ENCODE measurements around the gene SLC26A8. TPM values are rescaled to one million over a fixed set of nuclear protein-coding genes. Genes with fewer than 3 reads are reported as not detected.
A peak's percentile ranks its signal among the peaks of the same experiment; 100 is the strongest.
"Not testable (repeated sequence)": the region's sequence is repeated elsewhere in the genome, so short reads cannot be mapped to it uniquely, and the experiment has no call there.

Gene SLC26A8
- total RNA-seq, 3 donors from 2014 or later, result 0.29 to 0.48 TPM; not detected in 1

- intact Hi-C loops (cut with DNase I; ENCODE audit: low total_unique reads), result no loop called here
- no peak for TF ChIP-seq POLR2A (IDR thresholded peaks at IDR 0.05)
- peak in 1 of 3 donors; percentile 36 for TF ChIP-seq POLR2AphosphoS5 (IDR thresholded peaks at IDR 0.05)
- no peak for TF ChIP-seq CTCF (IDR thresholded peaks at IDR 0.05)
These were observed 104.4 kb downstream of the SLC26A8 start for GRCh38 chr6:35919827-35920751.

GRCh38 chr6:35919085-35919826 lies 105.2 kb downstream of the SLC26A8 start:
- intact Hi-C loops (cut with DNase I; ENCODE audit: low total_unique reads), result no loop called here
- no peaks in the 10 kb centered on the region for H3K27me3 ChIP-seq
- peaks cover 0 to 3% of the 10 kb centered on the region in 2 donors for H3K4me1 ChIP-seq
- peak overlapping the region; percentile 78 to 80 (median 78) for H3K4me3 ChIP-seq
- peak overlapping the region; percentile 81 to 86 for H3K27ac ChIP-seq
- DNase-seq (ENCODE audit: low spot score in 2 of 2), result no peak
- no peaks in the 10 kb centered on the region for H3K36me3 ChIP-seq
- H3K9me3 ChIP-seq, result no peaks in the 10 kb centered on the region
- TF ChIP-seq CTCF (IDR thresholded peaks at IDR 0.05) (no peak), POLR2AphosphoS5 (IDR thresholded peaks at IDR 0.05) (no peak), POLR2A (IDR thresholded peaks at IDR 0.05) (no peak)

More at GRCh38 chr6:35919827-35920751, 104.4 kb downstream of the SLC26A8 start:
- H3K27me3 ChIP-seq, result no peaks in the 10 kb centered on the region
- no peaks in the 10 kb centered on the region for H3K9me3 ChIP-seq
- peaks cover 0 to 3% of the 10 kb centered on the region in 2 donors for H3K4me1 ChIP-seq
- DNase-seq (ENCODE audit: low spot score in 2 of 2), result no peak
- H3K4me3 ChIP-seq, result peak overlapping the region; percentile 78 to 80 (median 78)
- peak overlapping the region; percentile 81 to 86 for H3K27ac ChIP-seq
- H3K36me3 ChIP-seq, result no peaks in the 10 kb centered on the region

GRCh38 chr6:35916893-35917292 lies 107.5 kb downstream of the SLC26A8 start:
- H3K4me3 ChIP-seq; intact Hi-C loops (cut with DNase I; ENCODE audit: low total_unique reads); H3K9me3 ChIP-seq; H3K27ac ChIP-seq; H3K27me3 ChIP-seq; DNase-seq (ENCODE audit: low spot score in 2 of 2); H3K36me3 ChIP-seq; H3K4me1 ChIP-seq: not testable (repeated sequence)

GRCh38 chr6:35916056-35916455 lies 108.4 kb downstream of the SLC26A8 start:
- Histone ChIP-seq H3K27ac (no peak overlapping the region), H3K27me3 (no peaks in the 10 kb centered on the region), H3K36me3 (no peaks in the 10 kb centered on the region), H3K4me3 (no peak overlapping the region), H3K4me1 (peaks cover 0 to 3% of the 10 kb centered on the region in 2 donors), H3K9me3 (no peaks in the 10 kb centered on the region)
- no peak for DNase-seq (ENCODE audit: low spot score in 2 of 2)
- TF ChIP-seq POLR2AphosphoS5 (IDR thresholded peaks at IDR 0.05) (no peak), CTCF (IDR thresholded peaks at IDR 0.05) (no peak), POLR2A (IDR thresholded peaks at IDR 0.05) (no peak)
- intact Hi-C loops (cut with DNase I; ENCODE audit: low total_unique reads), result no loop called here

GRCh38 chr6:35914536-35914935 lies 109.9 kb downstream of the SLC26A8 start:
- Histone ChIP-seq H3K27me3 (no peaks in the 10 kb centered on the region), H3K4me3 (no peak overlapping the region), H3K36me3 (no peaks in the 10 kb centered on the region), H3K4me1 (no peaks in the 10 kb centered on the region), H3K9me3 (peaks cover 0 to 5% of the 10 kb centered on the region in 2 donors), H3K27ac (no peak overlapping the region)
- TF ChIP-seq CTCF (IDR thresholded peaks at IDR 0.05) (no peak), POLR2A (IDR thresholded peaks at IDR 0.05) (no peak), POLR2AphosphoS5 (IDR thresholded peaks at IDR 0.05) (no peak)
- intact Hi-C loops (cut with DNase I; ENCODE audit: low total_unique reads), result no loop called here
- DNase-seq (ENCODE audit: low spot score in 2 of 2), result no peak

Data from breast epithelium (tissue), 4 donors.